Dendritic cell treated with granulocyte-macrophage colony-stimulating factor and Interleukin-4, amounts not matched to agents 40 ng/mL and 50 ng/mL, for 4 days (primary cell): ENCODE results near the gene LRRC74B.
"Not testable (repeated sequence)": the region's sequence is repeated elsewhere in the genome, so short reads cannot be mapped to it uniquely, and the experiment has no call there.

ENCODE experiments used
- H3K27ac Mint-ChIP-seq: one replicate; pipeline ENCODE4 v1.8.0; 2022; ENCODE audit warnings: mild to moderate bottlenecking, mixed read lengths
- H3K27me3 Mint-ChIP-seq: one replicate; pipeline ENCODE4 v1.8.0; 2022; ENCODE audit warnings: mild to moderate bottlenecking, mixed read lengths
- H3K36me3 Mint-ChIP-seq: one replicate; pipeline ENCODE4 v1.8.0; 2022; ENCODE audit warnings: low read depth, mixed read lengths
- H3K4me1 Mint-ChIP-seq: one replicate; pipeline ENCODE4 v1.8.0; 2022; ENCODE audit warnings: low read depth, mixed read lengths
- H3K4me3 Mint-ChIP-seq: one replicate; pipeline ENCODE4 v1.8.0; 2022; ENCODE audit warnings: mild to moderate bottlenecking, moderate library complexity, mixed read lengths
- H3K9me3 Mint-ChIP-seq: one replicate; pipeline ENCODE4 v1.8.0; 2022; ENCODE audit warnings: mixed read lengths
- intact Hi-C: fragments of 100-400 bp; cut with micrococcal nuclease; formaldehyde crosslinking; loops from one replicate; pipeline ENCODE4 v1.15.0; 2022

LRRC74B gene

GRCh38 chr22:21051145-21051830, 5.5 kb downstream of the LRRC74B start:
- Mint-ChIP-seq H3K36me3 (no peaks in the 10 kb centered on the region), H3K4me1 (peaks cover 12% of the 10 kb centered on the region), H3K9me3 (no peaks in the 10 kb centered on the region), H3K27me3 (peaks cover 29% of the 10 kb centered on the region), H3K4me3 (no peak overlapping the region), H3K27ac (no peak overlapping the region)
- intact Hi-C loops, result no loop called here

GRCh38 chr22:21051831-21052400, 6.2 kb downstream of the LRRC74B start:
- H3K4me1 Mint-ChIP-seq, result peaks cover 18% of the 10 kb centered on the region
- no peaks in the 10 kb centered on the region for H3K36me3 Mint-ChIP-seq
- H3K27me3 Mint-ChIP-seq, result peaks cover 35% of the 10 kb centered on the region
- H3K4me3 Mint-ChIP-seq, result no peak overlapping the region
- H3K9me3 Mint-ChIP-seq, result no peaks in the 10 kb centered on the region
- H3K27ac Mint-ChIP-seq, result no peak overlapping the region
- intact Hi-C loops, result no loop called here

GRCh38 chr22:21052715-21053459, 7.1 kb downstream of the LRRC74B start:
- intact Hi-C loops, result no loop called here
- Mint-ChIP-seq H3K4me3 (no peak overlapping the region), H3K36me3 (no peaks in the 10 kb centered on the region), H3K27ac (no peak overlapping the region), H3K27me3 (peaks cover 34% of the 10 kb centered on the region), H3K9me3 (no peaks in the 10 kb centered on the region), H3K4me1 (peaks cover 20% of the 10 kb centered on the region)

GRCh38 chr22:21054046-21054713, 8.4 kb downstream of the LRRC74B start:
- Mint-ChIP-seq H3K9me3 (no peaks in the 10 kb centered on the region), H3K4me3 (no peak overlapping the region), H3K36me3 (no peaks in the 10 kb centered on the region), H3K27ac (no peak overlapping the region), H3K4me1 (peaks cover 20% of the 10 kb centered on the region), H3K27me3 (peaks cover 34% of the 10 kb centered on the region)
- intact Hi-C loops, result no loop called here

- intact Hi-C loops, result no loop called here
- Mint-ChIP-seq H3K36me3 (no peaks in the 10 kb centered on the region), H3K4me1 (peaks cover 20% of the 10 kb centered on the region), H3K27me3 (peaks cover 34% of the 10 kb centered on the region), H3K4me3 (no peak overlapping the region), H3K27ac (no peak overlapping the region), H3K9me3 (no peaks in the 10 kb centered on the region)
Observed at GRCh38 chr22:21054714-21055563, 9.2 kb downstream of the LRRC74B start.

GRCh38 chr22:21055564-21055834, 9.8 kb downstream of the LRRC74B start:
- Mint-ChIP-seq H3K4me3 (peak overlapping the region; percentile 22), H3K4me1 (peaks cover 20% of the 10 kb centered on the region), H3K27ac (no peak overlapping the region), H3K27me3 (peaks cover 36% of the 10 kb centered on the region), H3K9me3 (no peaks in the 10 kb centered on the region), H3K36me3 (no peaks in the 10 kb centered on the region)
- intact Hi-C loops, result no loop called here

- intact Hi-C loops, result no loop called here
- no peak overlapping the region for H3K27ac Mint-ChIP-seq
- H3K4me3 Mint-ChIP-seq, result peak overlapping the region; percentile 22
- peaks cover 20% of the 10 kb centered on the region for H3K4me1 Mint-ChIP-seq
- peaks cover 36% of the 10 kb centered on the region for H3K27me3 Mint-ChIP-seq
- H3K36me3 Mint-ChIP-seq, result no peaks in the 10 kb centered on the region
- H3K9me3 Mint-ChIP-seq, result no peaks in the 10 kb centered on the region
Observed at GRCh38 chr22:21055880-21056319, 10.2 kb downstream of the LRRC74B start.

GRCh38 chr22:21060363-21060762, 14.6 kb downstream of the LRRC74B start:
- intact Hi-C loops, H3K9me3 Mint-ChIP-seq, H3K4me3 Mint-ChIP-seq, H3K36me3 Mint-ChIP-seq, H3K27ac Mint-ChIP-seq: not testable (repeated sequence)
- Mint-ChIP-seq H3K27me3 (peaks cover 29% of the 10 kb centered on the region), H3K4me1 (peaks cover 17% of the 10 kb centered on the region)

GRCh38 chr22:21061660-21062321, 16.0 kb downstream of the LRRC74B start:
- H3K27ac Mint-ChIP-seq, H3K4me3 Mint-ChIP-seq, H3K9me3 Mint-ChIP-seq, intact Hi-C loops, H3K4me1 Mint-ChIP-seq, H3K36me3 Mint-ChIP-seq: not testable (repeated sequence)
- peaks cover 21% of the 10 kb centered on the region for H3K27me3 Mint-ChIP-seq

GRCh38 chr22:21064425-21064824, 18.7 kb downstream of the LRRC74B start:
- H3K4me3 Mint-ChIP-seq, H3K9me3 Mint-ChIP-seq, H3K36me3 Mint-ChIP-seq, H3K4me1 Mint-ChIP-seq, H3K27ac Mint-ChIP-seq, intact Hi-C loops: not testable (repeated sequence)
- peaks cover 16% of the 10 kb centered on the region for H3K27me3 Mint-ChIP-seq

- H3K4me3 Mint-ChIP-seq, result no peak overlapping the region
- intact Hi-C loops, result no loop called here
- H3K27ac Mint-ChIP-seq, result no peak overlapping the region
- H3K4me1 Mint-ChIP-seq, result no peaks in the 10 kb centered on the region
- no peaks in the 10 kb centered on the region for H3K36me3 Mint-ChIP-seq
- H3K9me3 Mint-ChIP-seq, result no peaks in the 10 kb centered on the region
- H3K27me3 Mint-ChIP-seq, result peaks cover 16% of the 10 kb centered on the region
Observed at GRCh38 chr22:21064917-21065864, 19.4 kb downstream of the LRRC74B start.

GRCh38 chr22:21067075-21067900, 21.5 kb downstream of the LRRC74B start:
- Mint-ChIP-seq H3K4me3 (no peak overlapping the region), H3K36me3 (no peaks in the 10 kb centered on the region), H3K27ac (no peak overlapping the region), H3K27me3 (peaks cover 16% of the 10 kb centered on the region), H3K9me3 (no peaks in the 10 kb centered on the region), H3K4me1 (no peaks in the 10 kb centered on the region)
- intact Hi-C loops, result no loop called here
